Thyroid gland (tissue), 4 donors: Measurements from ENCODE around the gene MYO18B. TPM values are rescaled to one million over a fixed set of nuclear protein-coding genes. Genes with fewer than 3 reads are reported as not detected.

ENCODE experiments used
- DNase-seq, 2 donors: peaks; one replicate each; pipeline ENCODE4 v3.0.0-alpha.2; 2019
- H3K27ac ChIP-seq, 3 donors: fragments of 200-600 bp; sonication (generic); 1 replicate in 2 of 3; 2 replicates in 1 of 3; pipeline ENCODE4 v1.5.1; 2016 to 2019; ENCODE audit warnings: mild to moderate bottlenecking in 1 of 3, moderate library complexity in 1 of 3
- H3K27me3 ChIP-seq: fragments of 200-600 bp; sonication (generic); one replicate; pipeline ENCODE4 v1.5.1; 2019
- H3K36me3 ChIP-seq, 2 donors: fragments of 200-600 bp; sonication (generic); one replicate each; pipeline ENCODE4 v1.5.1; 2016 to 2019
- H3K4me1 ChIP-seq, 2 donors: fragments of 200-600 bp; sonication (generic); one replicate each; pipeline ENCODE4 v1.5.1; 2017 to 2019
- H3K4me3 ChIP-seq, 3 donors: fragments of 200-600 bp; sonication (generic); replicated peaks in 1 of 3; 1 replicate in 2 of 3; 2 replicates in 1 of 3; pipeline ENCODE4 v1.5.1; 2016; ENCODE audit warnings: mild to moderate bottlenecking in 1 of 3
- H3K9me3 ChIP-seq: fragments of 200-600 bp; sonication (generic); one replicate; pipeline ENCODE4 v1.5.1; 2017
- POLR2A ChIP-seq, 2 donors: fragments of 450-650 bp; IDR thresholded peaks; one replicate each; pipeline ENCODE4 v1.6.1; 2017; ENCODE audit warnings: antibody characterized with exemption in 2 of 2, mild to moderate bottlenecking in 2 of 2, moderate library complexity in 1 of 2
- WGBS, 2 donors: methylation state at CpG; one replicate each; pipeline ENCODE4 v1.1.5; 2017; 5-methylcytosine and 5-hydroxymethylcytosine counted together
- intact Hi-C: fragments of 100-400 bp; cut with DNase I; formaldehyde crosslinking; loops from one replicate; pipeline ENCODE4 v1.15.1; 2023
- total RNA-seq, 4 donors: library from RNA; depleted of rRNA; stranded (reverse); fragments of >200 nt; gene quantifications; one replicate each; pipeline ENCODE4 v1.2.3, GENCODE V29; 2016
- TF ChIP-seq, protein P1 (sequence below), 6 experiments: fragments of 200-600 bp in 3 of 6; fragments of 450-650 bp in 3 of 6; sonication (generic) in 3 of 6; IDR thresholded peaks; one replicate each; pipeline ENCODE4 v1.5.1; 2016 to 2019; ENCODE audit warnings: antibody characterized with exemption in 6 of 6, mild to moderate bottlenecking in 2 of 6, inconsistent platforms in 1 of 6, moderate library complexity in 1 of 6

MYO18B gene
- total RNA-seq, 4 donors from 2014 or later: 0.33 TPM; not detected in 3

DNA sequence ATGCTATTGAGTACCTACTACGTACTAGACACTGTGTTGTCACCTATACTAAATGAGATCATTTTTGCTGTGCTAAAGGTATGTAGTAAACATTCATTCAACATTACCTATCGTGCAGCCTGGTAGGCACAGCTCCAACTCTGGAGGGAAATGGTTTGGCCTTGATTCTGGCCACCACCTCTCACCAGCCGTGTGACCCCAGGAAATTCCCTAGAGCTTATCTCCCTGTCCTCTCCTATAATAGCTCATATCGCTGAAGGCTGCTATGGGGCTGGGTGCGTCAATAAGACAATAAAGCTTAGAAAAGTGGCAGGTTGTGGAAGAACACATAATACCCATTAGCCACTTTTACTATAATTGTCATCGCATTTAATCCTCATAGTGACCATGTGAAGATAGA is 107.5 kb downstream of the MYO18B start:
- TF ChIP-seq, protein P1, sequence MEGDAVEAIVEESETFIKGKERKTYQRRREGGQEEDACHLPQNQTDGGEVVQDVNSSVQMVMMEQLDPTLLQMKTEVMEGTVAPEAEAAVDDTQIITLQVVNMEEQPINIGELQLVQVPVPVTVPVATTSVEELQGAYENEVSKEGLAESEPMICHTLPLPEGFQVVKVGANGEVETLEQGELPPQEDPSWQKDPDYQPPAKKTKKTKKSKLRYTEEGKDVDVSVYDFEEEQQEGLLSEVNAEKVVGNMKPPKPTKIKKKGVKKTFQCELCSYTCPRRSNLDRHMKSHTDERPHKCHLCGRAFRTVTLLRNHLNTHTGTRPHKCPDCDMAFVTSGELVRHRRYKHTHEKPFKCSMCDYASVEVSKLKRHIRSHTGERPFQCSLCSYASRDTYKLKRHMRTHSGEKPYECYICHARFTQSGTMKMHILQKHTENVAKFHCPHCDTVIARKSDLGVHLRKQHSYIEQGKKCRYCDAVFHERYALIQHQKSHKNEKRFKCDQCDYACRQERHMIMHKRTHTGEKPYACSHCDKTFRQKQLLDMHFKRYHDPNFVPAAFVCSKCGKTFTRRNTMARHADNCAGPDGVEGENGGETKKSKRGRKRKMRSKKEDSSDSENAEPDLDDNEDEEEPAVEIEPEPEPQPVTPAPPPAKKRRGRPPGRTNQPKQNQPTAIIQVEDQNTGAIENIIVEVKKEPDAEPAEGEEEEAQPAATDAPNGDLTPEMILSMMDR (IDR thresholded peaks at IDR 0.05): no peak
- no peak for TF ChIP-seq POLR2A (IDR thresholded peaks at IDR 0.05)
- Histone ChIP-seq H3K4me1 (no peaks in the 10 kb centered on the region), H3K9me3 (no peaks in the 10 kb centered on the region), H3K27me3 (no peaks in the 10 kb centered on the region), H3K27ac (no peak overlapping the region), H3K4me3 (no peak overlapping the region), H3K36me3 (no peaks in the 10 kb centered on the region)
- 70 to 73% methylated on average over 6 of the region's 6 CpGs for WGBS, 2 donors
- intact Hi-C loops: no loop called here
- no peak for DNase-seq

DNA sequence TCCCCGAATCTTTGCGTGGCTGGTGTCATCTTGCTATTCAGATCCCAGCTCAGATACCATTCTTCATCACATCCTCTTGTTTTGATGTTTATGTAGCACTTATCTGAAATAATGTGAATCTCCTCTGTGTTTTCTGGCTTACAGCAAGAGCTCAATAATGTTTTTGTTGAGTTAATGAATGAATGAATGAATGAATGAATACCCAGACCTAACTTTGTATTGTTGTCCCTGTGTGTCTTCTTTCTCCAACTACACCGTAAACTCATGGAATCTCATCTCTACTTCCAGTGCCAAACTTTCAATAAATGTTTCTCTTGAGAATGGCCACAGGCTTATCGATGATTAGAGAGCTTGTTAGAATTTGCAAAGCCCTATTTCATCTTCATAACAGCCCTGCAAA is 110.2 kb downstream of the MYO18B start:
- H3K4me1 ChIP-seq: no peaks in the 10 kb centered on the region
- no peak overlapping the region for H3K4me3 ChIP-seq
- intact Hi-C loops: no loop called here
- H3K36me3 ChIP-seq: no peaks in the 10 kb centered on the region
- 80 to 84% methylated on average over 4 of the region's 4 CpGs for WGBS, 2 donors
- TF ChIP-seq, protein P1 (IDR thresholded peaks at IDR 0.05): no peak
- TF ChIP-seq POLR2A (IDR thresholded peaks at IDR 0.05): no peak
- no peak for DNase-seq
- H3K9me3 ChIP-seq: no peaks in the 10 kb centered on the region
- H3K27me3 ChIP-seq: no peaks in the 10 kb centered on the region
- H3K27ac ChIP-seq: no peak overlapping the region

DNA sequence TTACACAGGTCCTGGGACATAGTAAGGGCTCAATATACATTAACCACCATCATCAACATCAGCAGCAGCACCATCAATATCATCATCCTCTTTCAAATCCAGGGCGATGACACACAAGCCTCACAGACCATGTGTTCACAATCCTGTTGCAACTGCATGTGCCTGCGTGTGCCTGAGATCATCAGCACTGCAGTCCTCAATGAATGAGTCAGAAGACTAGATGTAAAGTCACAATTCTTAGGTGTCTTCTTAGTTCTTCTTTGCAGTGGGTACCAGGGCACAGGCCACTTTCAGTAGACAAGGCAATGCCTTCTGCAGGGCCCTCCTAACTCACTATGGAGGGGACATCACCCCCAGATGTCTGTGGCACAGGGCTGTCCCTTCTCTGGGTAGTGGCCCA is 111.1 kb downstream of the MYO18B start:
- Histone ChIP-seq H3K9me3 (no peaks in the 10 kb centered on the region), H3K36me3 (no peaks in the 10 kb centered on the region), H3K27me3 (no peaks in the 10 kb centered on the region), H3K4me1 (no peaks in the 10 kb centered on the region), H3K4me3 (no peak overlapping the region), H3K27ac (no peak overlapping the region)
- TF ChIP-seq, protein P1 (IDR thresholded peaks at IDR 0.05): no peak
- no peak for TF ChIP-seq POLR2A (IDR thresholded peaks at IDR 0.05)
- WGBS, 2 donors: 80 to 85% methylated on average over 2 of the region's 2 CpGs
- intact Hi-C loops: no loop called here
- DNase-seq: no peak

DNA sequence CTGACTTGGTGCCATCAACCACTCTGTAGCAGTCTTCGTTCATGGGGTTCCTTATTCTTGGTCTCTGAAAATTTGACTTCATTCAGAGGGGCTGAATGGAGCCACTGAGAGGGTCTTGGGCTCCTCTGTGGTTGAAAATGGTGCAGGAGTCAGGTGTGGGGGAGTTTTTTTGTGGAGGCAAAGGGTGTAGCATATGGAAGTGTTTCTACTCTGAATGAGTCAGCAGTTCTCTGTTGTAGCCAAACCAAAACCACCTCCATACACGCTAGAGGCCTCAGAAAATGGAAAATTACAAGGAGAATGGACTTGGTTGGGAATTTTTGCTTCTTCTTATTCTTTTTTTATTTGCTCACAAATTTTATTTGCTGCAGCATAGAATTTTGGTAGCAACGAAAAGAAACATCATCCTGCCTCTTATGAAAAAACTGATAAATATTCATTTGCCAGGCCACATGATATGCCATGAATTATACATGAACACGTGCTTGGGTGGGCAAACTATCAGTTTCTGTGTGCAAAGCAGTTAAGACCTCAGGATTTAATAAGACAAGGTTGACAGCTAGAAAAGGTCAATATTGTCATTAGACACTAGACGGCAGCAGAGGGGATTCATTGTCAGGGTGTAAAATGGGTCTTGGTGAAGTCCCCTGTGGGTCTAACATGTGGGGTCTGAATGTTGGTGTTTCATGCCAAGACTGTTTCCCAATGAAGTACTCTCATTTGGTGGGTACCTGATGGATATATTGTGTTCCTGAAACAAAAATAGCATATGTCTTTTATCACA is 111.7 kb downstream of the MYO18B start:
- DNase-seq: no peak
- Histone ChIP-seq H3K4me3 (no peak overlapping the region), H3K27me3 (no peaks in the 10 kb centered on the region), H3K4me1 (no peaks in the 10 kb centered on the region), H3K9me3 (no peaks in the 10 kb centered on the region), H3K27ac (no peak overlapping the region), H3K36me3 (no peaks in the 10 kb centered on the region)
- 46 to 48% methylated on average over 5 of the region's 5 CpGs for WGBS, 2 donors
- TF ChIP-seq POLR2A (IDR thresholded peaks at IDR 0.05): no peak
- TF ChIP-seq, protein P1 (IDR thresholded peaks at IDR 0.05): peak in 1 of 6 experiments; percentile 6
- intact Hi-C loops: no loop called here

DNA sequence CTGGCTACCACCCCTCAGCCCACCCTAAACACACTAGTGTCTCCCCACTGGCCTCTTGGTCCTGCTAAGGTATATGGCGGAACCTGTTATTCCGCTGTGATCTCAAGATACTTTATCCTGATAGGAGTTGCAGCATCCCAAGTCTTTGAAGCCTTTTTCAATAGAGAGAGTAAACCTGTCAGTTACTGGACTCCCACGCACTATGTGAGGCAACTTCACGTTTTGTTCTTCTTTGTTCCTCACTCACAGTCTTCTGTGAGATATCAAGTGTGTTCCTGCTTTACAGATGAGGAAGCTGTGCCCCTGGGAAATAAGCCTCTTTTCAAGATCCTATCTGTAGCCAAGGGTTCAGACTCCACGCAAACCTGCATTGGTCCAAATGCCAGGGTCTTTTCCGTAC is 127.8 kb downstream of the MYO18B start:
- intact Hi-C loops: no loop called here
- TF ChIP-seq, protein P1 (IDR thresholded peaks at IDR 0.05): no peak
- TF ChIP-seq POLR2A (IDR thresholded peaks at IDR 0.05): no peak
- 79 to 91% methylated on average over 6 of the region's 6 CpGs for WGBS, 2 donors
- no peaks in the 10 kb centered on the region for H3K36me3 ChIP-seq
- no peaks in the 10 kb centered on the region for H3K4me1 ChIP-seq
- no peak overlapping the region for H3K4me3 ChIP-seq
- DNase-seq: no peak
- H3K27me3 ChIP-seq: no peaks in the 10 kb centered on the region
- no peak overlapping the region for H3K27ac ChIP-seq
- no peaks in the 10 kb centered on the region for H3K9me3 ChIP-seq
